Tibial artery (tissue), 4 donors: ENCODE data around the gene ATP6V1C2.

Experiments used
- DNase-seq, 2 donors: peaks; one replicate each; pipeline ENCODE4 v3.0.0-alpha.2; 2019
- H3K27ac ChIP-seq, 2 donors: fragments of 200-600 bp; sonication (generic) in 1 of 2; 1 replicate in 1 of 2; 2 replicates in 1 of 2; pipeline ENCODE4 v1.5.1; 2018 to 2019; ENCODE audit warnings: mild to moderate bottlenecking in 1 of 2
- H3K27me3 ChIP-seq, 2 donors: fragments of 200-600 bp; sonication (generic) in 1 of 2; one replicate each; pipeline versions ENCODE4 v1.5.1 to v1.6.0; 2016 to 2019
- H3K36me3 ChIP-seq, 3 donors: fragments of 200-600 bp; sonication (generic) in 2 of 3; one replicate each; pipeline ENCODE4 v1.5.1; 2016 to 2019; ENCODE audit warnings: mild to moderate bottlenecking in 2 of 3
- H3K4me1 ChIP-seq, 4 donors: fragments of 200-600 bp; sonication (generic) in 2 of 4; 1 replicate in 3 of 4; 2 replicates in 1 of 4; pipeline ENCODE4 v1.5.1; 2016 to 2019
- H3K4me3 ChIP-seq, 2 donors: fragments of 200-600 bp; sonication (generic) in 1 of 2; 1 replicate in 1 of 2; 2 replicates in 1 of 2; pipeline ENCODE4 v1.5.1; 2018 to 2019; ENCODE audit warnings: mild to moderate bottlenecking in 2 of 2
- H3K9me3 ChIP-seq, 3 donors: fragments of 200-600 bp; sonication (generic) in 1 of 3; one replicate each; pipeline ENCODE4 v1.5.1; 2016 to 2019
- CTCF ChIP-seq, 2 experiments: fragments of 200-600 bp in 1 of 2; fragments of 450-650 bp in 1 of 2; IDR thresholded peaks; one replicate each; pipeline ENCODE4 v1.5.1; 2017 to 2019; ENCODE audit warnings: antibody characterized with exemption in 2 of 2, mild to moderate bottlenecking in 1 of 2, moderate library complexity in 1 of 2
- intact Hi-C: fragments of 100-400 bp; cut with DNase I; formaldehyde crosslinking; loops from one replicate; pipeline ENCODE4 v1.15.0; 2023; ENCODE audit warnings: low total_unique reads

Gene ATP6V1C2

GRCh38 chr2:10764096-10764785 is 42.8 kb downstream of the ATP6V1C2 start:
- TF ChIP-seq CTCF (IDR thresholded peaks at IDR 0.05), result no peak
- intact Hi-C loops, result no loop called here
- Histone ChIP-seq H3K4me1 (no peaks in the 10 kb centered on the region), H3K36me3 (no peaks in the 10 kb centered on the region), H3K27me3 (peaks cover 0 to 16% of the 10 kb centered on the region in 2 donors), H3K4me3 (no peak overlapping the region), H3K9me3 (no peaks in the 10 kb centered on the region), H3K27ac (no peak overlapping the region)
- no peak for DNase-seq

DNA sequence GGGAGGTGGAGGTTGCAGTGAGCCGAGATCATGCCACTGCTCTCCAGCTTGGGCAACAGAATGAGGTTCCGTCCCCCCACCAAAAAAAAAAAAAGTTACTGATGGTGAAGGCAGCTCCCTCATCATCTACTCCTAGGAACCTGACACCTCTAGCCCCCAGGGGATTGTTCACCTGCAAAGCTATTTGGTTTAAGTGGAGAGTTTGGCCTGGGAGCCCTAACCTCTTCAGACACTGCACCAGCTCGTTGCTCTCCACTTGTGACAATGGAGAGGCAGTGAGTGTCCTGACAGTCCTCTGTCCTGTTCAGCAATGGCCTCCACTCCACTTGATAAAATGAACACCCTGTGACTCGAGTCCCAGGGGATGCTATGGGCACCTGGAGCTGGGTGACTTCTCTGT is 43.5 kb downstream of the ATP6V1C2 start:
- intact Hi-C loops, result no loop called here

GRCh38 chr2:10765461-10765860 is 44.0 kb downstream of the ATP6V1C2 start:
- Histone ChIP-seq H3K4me3 (no peak overlapping the region), H3K36me3 (no peaks in the 10 kb centered on the region), H3K4me1 (no peaks in the 10 kb centered on the region), H3K27ac (no peak overlapping the region), H3K27me3 (peaks cover 0 to 16% of the 10 kb centered on the region in 2 donors), H3K9me3 (no peaks in the 10 kb centered on the region)
- no peak for TF ChIP-seq CTCF (IDR thresholded peaks at IDR 0.05)
- intact Hi-C loops, result no loop called here
- DNase-seq, result no peak

More for the DNA sequence above, 43.5 kb downstream of the ATP6V1C2 start:
- no peaks in the 10 kb centered on the region for H3K9me3 ChIP-seq
- H3K27ac ChIP-seq, result no peak overlapping the region
- no peak for TF ChIP-seq CTCF (IDR thresholded peaks at IDR 0.05)
- DNase-seq, result no peak
- no peaks in the 10 kb centered on the region for H3K4me1 ChIP-seq
- no peak overlapping the region for H3K4me3 ChIP-seq
- H3K27me3 ChIP-seq, result peaks cover 0 to 16% of the 10 kb centered on the region in 2 donors
- no peaks in the 10 kb centered on the region for H3K36me3 ChIP-seq

GRCh38 chr2:10765914-10766313 is 44.5 kb downstream of the ATP6V1C2 start:
- peaks cover 0 to 16% of the 10 kb centered on the region in 2 donors for H3K27me3 ChIP-seq
- no peaks in the 10 kb centered on the region for H3K9me3 ChIP-seq
- intact Hi-C loops, result no loop called here
- H3K4me3 ChIP-seq, result no peak overlapping the region
- no peaks in the 10 kb centered on the region for H3K4me1 ChIP-seq
- no peak overlapping the region for H3K27ac ChIP-seq
- no peak for TF ChIP-seq CTCF (IDR thresholded peaks at IDR 0.05)
- no peak for DNase-seq
- no peaks in the 10 kb centered on the region for H3K36me3 ChIP-seq

DNA sequence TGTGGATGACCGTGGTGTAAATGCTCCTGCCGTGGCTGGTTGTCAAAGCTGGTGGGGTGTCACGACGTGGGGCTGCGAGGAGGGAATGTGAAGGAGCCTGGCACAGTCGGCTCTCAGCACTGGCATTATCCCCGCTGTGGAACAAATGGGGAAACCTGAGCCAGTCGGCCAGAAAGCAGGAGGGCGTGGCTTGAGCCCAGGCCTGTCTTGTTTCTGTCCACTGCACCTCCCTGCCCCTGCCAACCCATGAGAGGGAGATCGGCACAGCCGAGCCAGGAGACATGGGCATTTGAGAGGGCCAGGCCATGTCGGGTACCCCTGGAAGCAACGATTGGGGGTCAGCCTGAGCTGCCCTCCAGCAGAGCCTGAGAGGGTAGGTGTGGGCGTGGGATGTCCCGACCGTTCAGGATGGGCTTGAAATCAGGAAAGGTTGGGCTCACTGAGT is 46.7 kb downstream of the ATP6V1C2 start:
- no peaks in the 10 kb centered on the region for H3K9me3 ChIP-seq
- intact Hi-C loops, result no loop called here
- H3K4me1 ChIP-seq, result no peaks in the 10 kb centered on the region
- no peak overlapping the region for H3K4me3 ChIP-seq
- H3K36me3 ChIP-seq, result no peaks in the 10 kb centered on the region
- no peak overlapping the region for H3K27ac ChIP-seq
- TF ChIP-seq CTCF (IDR thresholded peaks at IDR 0.05), result no peak
- DNase-seq, result peak in 1 of 2 donors; percentile 54
- peaks cover 0 to 9% of the 10 kb centered on the region in 2 donors for H3K27me3 ChIP-seq
